ENCODE results near the gene PAX2. TPM values are rescaled to one million over a fixed set of nuclear protein-coding genes. Genes with fewer than 3 reads are reported as not detected.
A peak's percentile ranks its signal among the peaks of the same experiment; 100 is the strongest.

PAX2 gene
- total RNA-seq, 1 donor from 2014 or later: 0.23 TPM

DNA sequence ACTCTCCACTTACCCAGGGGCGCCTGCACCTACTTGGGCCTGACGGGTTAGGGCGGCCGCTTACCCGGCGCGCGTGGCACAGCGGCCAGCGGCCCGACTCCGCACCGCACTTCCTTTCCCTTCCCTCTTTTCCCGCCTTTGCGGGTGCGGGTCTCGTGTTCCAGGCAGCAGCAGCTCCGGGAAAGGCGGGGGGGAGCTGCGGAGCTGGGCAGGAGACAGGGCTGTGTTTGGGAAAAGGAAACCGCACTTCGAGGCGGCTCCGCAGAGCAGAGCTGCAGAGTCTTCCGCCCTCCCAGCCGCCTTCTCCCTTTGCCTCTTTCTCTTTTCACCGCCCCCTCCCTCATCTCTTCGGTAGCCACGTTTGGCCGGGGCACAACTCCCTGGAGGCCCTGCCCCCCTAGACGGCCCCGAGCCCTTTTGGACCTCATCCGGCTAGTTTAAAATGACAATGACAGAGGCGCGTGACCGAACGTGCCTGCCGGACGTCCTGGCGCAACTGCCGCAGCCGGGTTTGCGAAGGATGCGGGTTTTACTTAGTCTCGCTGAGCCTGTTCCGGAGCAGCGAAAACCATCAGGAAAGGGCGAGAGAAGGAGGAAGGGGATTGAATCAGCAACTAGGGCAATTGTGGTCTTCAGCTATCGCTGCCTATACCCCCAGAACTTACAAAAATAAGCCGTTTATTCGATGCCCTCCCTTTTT, 7.9 kb upstream of the PAX2 start:
- peaks cover 94% of the 10 kb centered on the region for H3K27me3 ChIP-seq (ENCODE audit: insufficient read depth, low read length)
- Mint-ChIP-seq H3K27ac (ENCODE audit: unreplicated experiment) (no peak overlapping the region), H3K4me1 (ENCODE audit: low read depth, unreplicated experiment) (peaks cover 3% of the 10 kb centered on the region), H3K36me3 (ENCODE audit: low read depth, unreplicated experiment) (peaks cover 3% of the 10 kb centered on the region), H3K27me3 (ENCODE audit: low read depth, unreplicated experiment) (peaks cover 92% of the 10 kb centered on the region), H3K4me3 (ENCODE audit: unreplicated experiment) (peak overlapping the region; percentile 77), H3K9me3 (ENCODE audit: unreplicated experiment) (peaks cover 5% of the 10 kb centered on the region)
- H2AFZ ChIP-seq (ENCODE audit: low read depth, low read length): peak overlapping the region; percentile 26
- no peak overlapping the region for H3K4me3 ChIP-seq (ENCODE audit: insufficient read depth, low read depth, low read length)
- peaks cover 15% of the 10 kb centered on the region for H4K20me1 ChIP-seq (ENCODE audit: insufficient read depth, low read length)
- no peak overlapping the region for H3K27ac ChIP-seq (ENCODE audit: low read depth, low read length)
- H3K4me1 ChIP-seq (ENCODE audit: insufficient read depth, low read length): no peaks in the 10 kb centered on the region
- TF ChIP-seq, protein P1, sequence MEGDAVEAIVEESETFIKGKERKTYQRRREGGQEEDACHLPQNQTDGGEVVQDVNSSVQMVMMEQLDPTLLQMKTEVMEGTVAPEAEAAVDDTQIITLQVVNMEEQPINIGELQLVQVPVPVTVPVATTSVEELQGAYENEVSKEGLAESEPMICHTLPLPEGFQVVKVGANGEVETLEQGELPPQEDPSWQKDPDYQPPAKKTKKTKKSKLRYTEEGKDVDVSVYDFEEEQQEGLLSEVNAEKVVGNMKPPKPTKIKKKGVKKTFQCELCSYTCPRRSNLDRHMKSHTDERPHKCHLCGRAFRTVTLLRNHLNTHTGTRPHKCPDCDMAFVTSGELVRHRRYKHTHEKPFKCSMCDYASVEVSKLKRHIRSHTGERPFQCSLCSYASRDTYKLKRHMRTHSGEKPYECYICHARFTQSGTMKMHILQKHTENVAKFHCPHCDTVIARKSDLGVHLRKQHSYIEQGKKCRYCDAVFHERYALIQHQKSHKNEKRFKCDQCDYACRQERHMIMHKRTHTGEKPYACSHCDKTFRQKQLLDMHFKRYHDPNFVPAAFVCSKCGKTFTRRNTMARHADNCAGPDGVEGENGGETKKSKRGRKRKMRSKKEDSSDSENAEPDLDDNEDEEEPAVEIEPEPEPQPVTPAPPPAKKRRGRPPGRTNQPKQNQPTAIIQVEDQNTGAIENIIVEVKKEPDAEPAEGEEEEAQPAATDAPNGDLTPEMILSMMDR (IDR thresholded peaks at IDR 0.05; ENCODE audit: insufficient read depth, low read depth, low read length): no peak
- peak; percentile 88 for TF ChIP-seq EZH2 (IDR thresholded peaks at IDR 0.05; ENCODE audit: insufficient read depth, low read length)
- no peaks in the 10 kb centered on the region for H3K36me3 ChIP-seq (ENCODE audit: insufficient read depth, low read length)
- no peak overlapping the region for H3K9ac ChIP-seq (ENCODE audit: low read length)
- peaks cover 4% of the 10 kb centered on the region for H3K9me3 ChIP-seq (ENCODE audit: insufficient read depth, low read depth, low read length)
- FAIRE-seq (no peak), DNase-seq (ENCODE audit: low read depth) (no peak)
- H3K4me2 ChIP-seq (ENCODE audit: low read length): peak overlapping the region; percentile 67
- H3K79me2 ChIP-seq (ENCODE audit: insufficient read depth, low read length): no peaks in the 10 kb centered on the region

- peaks cover 3% of the 10 kb centered on the region for H3K36me3 Mint-ChIP-seq (ENCODE audit: low read depth, unreplicated experiment)
- peaks cover 92% of the 10 kb centered on the region for H3K27me3 Mint-ChIP-seq (ENCODE audit: low read depth, unreplicated experiment)
- Histone ChIP-seq H3K9me3 (ENCODE audit: insufficient read depth, low read depth, low read length) (peaks cover 4% of the 10 kb centered on the region), H3K79me2 (ENCODE audit: insufficient read depth, low read length) (no peaks in the 10 kb centered on the region), H4K20me1 (ENCODE audit: insufficient read depth, low read length) (peaks cover 15% of the 10 kb centered on the region), H3K27ac (ENCODE audit: low read depth, low read length) (no peak overlapping the region), H3K27me3 (ENCODE audit: insufficient read depth, low read length) (peaks cover 95% of the 10 kb centered on the region), H3K4me1 (ENCODE audit: insufficient read depth, low read length) (no peaks in the 10 kb centered on the region), H3K36me3 (ENCODE audit: insufficient read depth, low read length) (no peaks in the 10 kb centered on the region), H3K4me2 (ENCODE audit: low read length) (peak overlapping the region; percentile 67), H3K4me3 (ENCODE audit: insufficient read depth, low read depth, low read length) (no peak overlapping the region), H2AFZ (ENCODE audit: low read depth, low read length) (no peak overlapping the region), H3K9ac (ENCODE audit: low read length) (no peak overlapping the region)
- H3K9me3 Mint-ChIP-seq (ENCODE audit: unreplicated experiment): peaks cover 5% of the 10 kb centered on the region
- peaks cover 3% of the 10 kb centered on the region for H3K4me1 Mint-ChIP-seq (ENCODE audit: low read depth, unreplicated experiment)
- DNase-seq (ENCODE audit: low read depth) (no peak), FAIRE-seq (no peak)
- H3K4me3 Mint-ChIP-seq (ENCODE audit: unreplicated experiment): peak overlapping the region; percentile 77
- TF ChIP-seq EZH2 (IDR thresholded peaks at IDR 0.05; ENCODE audit: insufficient read depth, low read length): no peak
- TF ChIP-seq, protein P1 (IDR thresholded peaks at IDR 0.05; ENCODE audit: insufficient read depth, low read depth, low read length): no peak
- H3K27ac Mint-ChIP-seq (ENCODE audit: unreplicated experiment): peak overlapping the region; percentile 50
These were observed 7.1 kb upstream of the PAX2 start for GRCh38 chr10:100738055-100738827.

Data from astrocyte (in vitro differentiated cells and primary cell).